ENCODE data around the gene PPP1R3E. TPM values are rescaled to one million over a fixed set of nuclear protein-coding genes. Genes with fewer than 3 reads are reported as not detected.

PPP1R3E gene
- polyA plus RNA-seq, 1 donor from 2014 or later = 17.2 TPM

- peak overlapping the region; percentile 96 for H3K9ac ChIP-seq (ENCODE audit: low read length)
- H3K4me2 ChIP-seq (ENCODE audit: low read length) = peak overlapping the region; percentile 64
- TF ChIP-seq POLR2AphosphoS5 (IDR thresholded peaks at IDR 0.05) = peak; percentile 93
- no peak for TF ChIP-seq RAD21 (conservative IDR thresholded peaks at IDR 0.05)
- TF ChIP-seq REST (IDR thresholded peaks at IDR 0.05; ENCODE audit: borderline replicate concordance) = no peak
- peak; percentile 85 for TF ChIP-seq MXI1 (conservative IDR thresholded peaks at IDR 0.05; ENCODE audit: poor library complexity, severe bottlenecking)
- no peak for TF ChIP-seq SMC3 (conservative IDR thresholded peaks at IDR 0.05; ENCODE audit: poor library complexity)
- TF ChIP-seq, protein P1, sequence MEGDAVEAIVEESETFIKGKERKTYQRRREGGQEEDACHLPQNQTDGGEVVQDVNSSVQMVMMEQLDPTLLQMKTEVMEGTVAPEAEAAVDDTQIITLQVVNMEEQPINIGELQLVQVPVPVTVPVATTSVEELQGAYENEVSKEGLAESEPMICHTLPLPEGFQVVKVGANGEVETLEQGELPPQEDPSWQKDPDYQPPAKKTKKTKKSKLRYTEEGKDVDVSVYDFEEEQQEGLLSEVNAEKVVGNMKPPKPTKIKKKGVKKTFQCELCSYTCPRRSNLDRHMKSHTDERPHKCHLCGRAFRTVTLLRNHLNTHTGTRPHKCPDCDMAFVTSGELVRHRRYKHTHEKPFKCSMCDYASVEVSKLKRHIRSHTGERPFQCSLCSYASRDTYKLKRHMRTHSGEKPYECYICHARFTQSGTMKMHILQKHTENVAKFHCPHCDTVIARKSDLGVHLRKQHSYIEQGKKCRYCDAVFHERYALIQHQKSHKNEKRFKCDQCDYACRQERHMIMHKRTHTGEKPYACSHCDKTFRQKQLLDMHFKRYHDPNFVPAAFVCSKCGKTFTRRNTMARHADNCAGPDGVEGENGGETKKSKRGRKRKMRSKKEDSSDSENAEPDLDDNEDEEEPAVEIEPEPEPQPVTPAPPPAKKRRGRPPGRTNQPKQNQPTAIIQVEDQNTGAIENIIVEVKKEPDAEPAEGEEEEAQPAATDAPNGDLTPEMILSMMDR (IDR thresholded peaks at IDR 0.05; ENCODE audit: poor library complexity, severe bottlenecking) = no peak
- no peaks in the 10 kb centered on the region for H3K9me2 ChIP-seq (ENCODE audit: insufficient read depth, low read length)
- H3K79me2 ChIP-seq (replicated peaks; ENCODE audit: insufficient read depth, low read length) = peaks cover 18% of the 10 kb centered on the region
- H3F3A ChIP-seq (ENCODE audit: insufficient read depth, low read length, poor library complexity, severe bottlenecking) = peaks cover 13% of the 10 kb centered on the region
- peak overlapping the region; percentile 73 for H2AFZ ChIP-seq (ENCODE audit: low read depth, low read length)
- peak overlapping the region; percentile 98 for H3K4me3 ChIP-seq (ENCODE audit: low read length)
- no peaks in the 10 kb centered on the region for H3K9me3 ChIP-seq (ENCODE audit: low read length)
- no peaks in the 10 kb centered on the region for H4K20me1 ChIP-seq (ENCODE audit: insufficient read depth)
- H3K27ac ChIP-seq (ENCODE audit: low read length) = peak overlapping the region; percentile 95
- no peaks in the 10 kb centered on the region for H3K36me3 ChIP-seq (ENCODE audit: insufficient read depth, low read length)
- H3K27me3 ChIP-seq (ENCODE audit: insufficient read depth, low read depth, low read length) = no peaks in the 10 kb centered on the region
These were observed 730 bp downstream of the PPP1R3E start for GRCh38 chr14:23301969-23302289.

GRCh38 chr14:23301288-23301968, 1.2 kb downstream of the PPP1R3E start:
- TF ChIP-seq TAF1 (IDR thresholded peaks at IDR 0.05; ENCODE audit: low read depth) (peak; percentile 59), RAD21 (conservative IDR thresholded peaks at IDR 0.05) (peak; percentile 59), REST (IDR thresholded peaks at IDR 0.05; ENCODE audit: borderline replicate concordance) (peak; percentile 52), POLR2AphosphoS5 (IDR thresholded peaks at IDR 0.05) (peak; percentile 92), EZH2 (IDR thresholded peaks at IDR 0.05; ENCODE audit: borderline replicate concordance, insufficient read depth, low read length, poor library complexity, severe bottlenecking) (no peak), EP300 (conservative IDR thresholded peaks at IDR 0.05; ENCODE audit: poor library complexity, severe bottlenecking) (peak; percentile 84), MXI1 (conservative IDR thresholded peaks at IDR 0.05; ENCODE audit: poor library complexity, severe bottlenecking) (peak; percentile 70), SMC3 (conservative IDR thresholded peaks at IDR 0.05; ENCODE audit: poor library complexity) (peak; percentile 70)
- TF ChIP-seq, protein P1 (IDR thresholded peaks at IDR 0.05; ENCODE audit: poor library complexity, severe bottlenecking) = peak; percentile 100
- no peaks in the 10 kb centered on the region for H3K27me3 ChIP-seq (ENCODE audit: insufficient read depth, low read depth, low read length)
- peak overlapping the region; percentile 73 for H2AFZ ChIP-seq (ENCODE audit: low read depth, low read length)
- no peaks in the 10 kb centered on the region for H3K9me2 ChIP-seq (ENCODE audit: insufficient read depth, low read length)
- peak overlapping the region; percentile 64 for H3K4me2 ChIP-seq (ENCODE audit: low read length)
- no peaks in the 10 kb centered on the region for H3K36me3 ChIP-seq (ENCODE audit: insufficient read depth, low read length)
- H3K4me3 ChIP-seq (ENCODE audit: low read length) = peak overlapping the region; percentile 98
- H3F3A ChIP-seq (ENCODE audit: insufficient read depth, low read length, poor library complexity, severe bottlenecking) = peaks cover 13% of the 10 kb centered on the region
- H3K27ac ChIP-seq (ENCODE audit: low read length) = peak overlapping the region; percentile 99
- no peaks in the 10 kb centered on the region for H3K9me3 ChIP-seq (ENCODE audit: low read length)
- peak overlapping the region; percentile 96 for H3K9ac ChIP-seq (ENCODE audit: low read length)
- H3K79me2 ChIP-seq (replicated peaks; ENCODE audit: insufficient read depth, low read length) = peaks cover 13% of the 10 kb centered on the region
- H4K20me1 ChIP-seq (ENCODE audit: insufficient read depth) = no peaks in the 10 kb centered on the region

Data from neural cell (in vitro differentiated cells).